GM12801 (cell line): ENCODE measurements around the gene FAM163B.

ENCODE experiments used
- TF ChIP-seq, protein P1 (sequence below): IDR thresholded peaks from one replicate; pipeline ENCODE4 v1.5.1; 2011; ENCODE audit warnings: control low read depth; ENCODE audit not compliant: insufficient read length; ENCODE audit errors: extremely low read depth

The FAM163B gene

DNA sequence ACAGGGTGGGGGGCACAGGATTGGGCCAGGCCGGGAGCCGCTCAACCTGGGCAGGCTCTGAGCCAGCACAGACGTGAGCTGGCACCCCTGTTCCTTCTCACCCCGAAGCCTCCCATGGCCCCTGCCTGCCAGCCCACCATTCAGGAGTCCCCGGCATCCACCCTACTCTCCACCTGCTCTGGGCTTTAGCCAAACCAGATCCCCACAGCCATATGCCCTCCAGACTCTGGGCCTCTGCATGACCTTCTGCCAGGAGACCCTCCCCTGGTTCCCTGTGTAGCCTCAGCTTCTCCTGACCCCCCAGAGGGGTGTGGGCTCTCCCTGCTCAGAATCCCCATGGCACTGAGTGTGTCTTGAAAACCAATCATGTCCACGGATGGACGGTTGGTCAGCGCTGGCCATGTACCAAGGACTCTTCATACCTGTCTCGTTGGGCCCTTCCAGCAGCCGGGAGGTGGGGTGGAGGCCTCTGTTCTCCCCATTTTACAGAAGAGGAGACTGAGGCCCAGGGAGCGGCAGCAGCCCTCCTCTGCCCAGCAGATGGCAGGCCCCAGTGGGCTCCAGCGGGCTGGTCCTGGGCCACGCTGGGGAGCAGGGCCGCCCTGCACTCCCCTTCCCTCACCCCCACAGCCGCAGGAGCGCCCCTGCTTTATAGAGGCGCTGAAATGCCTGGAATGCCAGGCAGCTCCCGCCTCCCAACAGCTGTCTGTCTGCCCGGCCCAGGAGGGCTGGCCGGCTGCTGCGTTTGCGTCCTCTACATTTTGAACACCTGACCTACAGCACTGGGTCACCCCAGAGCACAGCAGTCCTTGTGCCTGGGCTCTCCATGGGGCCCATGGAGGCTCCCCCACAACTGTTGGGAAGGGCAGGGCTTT lies 81.0 kb downstream of the FAM163B start:
- TF ChIP-seq, protein P1, sequence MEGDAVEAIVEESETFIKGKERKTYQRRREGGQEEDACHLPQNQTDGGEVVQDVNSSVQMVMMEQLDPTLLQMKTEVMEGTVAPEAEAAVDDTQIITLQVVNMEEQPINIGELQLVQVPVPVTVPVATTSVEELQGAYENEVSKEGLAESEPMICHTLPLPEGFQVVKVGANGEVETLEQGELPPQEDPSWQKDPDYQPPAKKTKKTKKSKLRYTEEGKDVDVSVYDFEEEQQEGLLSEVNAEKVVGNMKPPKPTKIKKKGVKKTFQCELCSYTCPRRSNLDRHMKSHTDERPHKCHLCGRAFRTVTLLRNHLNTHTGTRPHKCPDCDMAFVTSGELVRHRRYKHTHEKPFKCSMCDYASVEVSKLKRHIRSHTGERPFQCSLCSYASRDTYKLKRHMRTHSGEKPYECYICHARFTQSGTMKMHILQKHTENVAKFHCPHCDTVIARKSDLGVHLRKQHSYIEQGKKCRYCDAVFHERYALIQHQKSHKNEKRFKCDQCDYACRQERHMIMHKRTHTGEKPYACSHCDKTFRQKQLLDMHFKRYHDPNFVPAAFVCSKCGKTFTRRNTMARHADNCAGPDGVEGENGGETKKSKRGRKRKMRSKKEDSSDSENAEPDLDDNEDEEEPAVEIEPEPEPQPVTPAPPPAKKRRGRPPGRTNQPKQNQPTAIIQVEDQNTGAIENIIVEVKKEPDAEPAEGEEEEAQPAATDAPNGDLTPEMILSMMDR: no peak

DNA sequence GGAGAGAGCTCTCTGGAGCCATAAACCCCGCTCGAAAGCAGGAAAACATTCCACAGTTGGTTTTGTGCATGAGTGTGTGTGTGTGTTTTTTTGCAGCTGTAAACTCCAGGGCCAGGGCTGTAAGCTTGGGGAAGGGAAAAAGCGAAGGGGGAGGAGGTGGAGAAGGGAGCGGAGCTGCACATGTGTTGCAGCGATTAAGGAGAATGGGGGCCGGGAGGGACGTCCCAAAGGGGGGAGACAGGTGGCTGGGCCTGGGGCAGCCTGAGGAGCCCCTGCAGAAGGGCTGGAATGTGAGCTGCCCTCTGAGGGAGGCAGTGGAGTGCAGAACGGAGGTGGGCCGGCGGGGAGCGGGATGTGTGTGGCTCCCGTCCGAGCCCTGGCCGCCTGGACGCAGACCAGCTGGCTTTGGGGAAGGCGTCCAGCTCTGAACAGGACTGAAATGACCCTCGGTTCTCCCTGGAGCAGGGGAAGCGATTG lies 81.7 kb downstream of the FAM163B start:
- TF ChIP-seq, protein P1: no peak
